GM19023 (cell line): ENCODE data around the gene MUC2.

Source experiments
- ATAC-seq: cut with Tn5 transposase; IDR thresholded peaks from one replicate; pipeline ENCODE4 v1.9.1; 2021; ENCODE audit warnings: mild to moderate bottlenecking, moderate library complexity; ENCODE audit not compliant: unreplicated experiment

Gene MUC2

DNA sequence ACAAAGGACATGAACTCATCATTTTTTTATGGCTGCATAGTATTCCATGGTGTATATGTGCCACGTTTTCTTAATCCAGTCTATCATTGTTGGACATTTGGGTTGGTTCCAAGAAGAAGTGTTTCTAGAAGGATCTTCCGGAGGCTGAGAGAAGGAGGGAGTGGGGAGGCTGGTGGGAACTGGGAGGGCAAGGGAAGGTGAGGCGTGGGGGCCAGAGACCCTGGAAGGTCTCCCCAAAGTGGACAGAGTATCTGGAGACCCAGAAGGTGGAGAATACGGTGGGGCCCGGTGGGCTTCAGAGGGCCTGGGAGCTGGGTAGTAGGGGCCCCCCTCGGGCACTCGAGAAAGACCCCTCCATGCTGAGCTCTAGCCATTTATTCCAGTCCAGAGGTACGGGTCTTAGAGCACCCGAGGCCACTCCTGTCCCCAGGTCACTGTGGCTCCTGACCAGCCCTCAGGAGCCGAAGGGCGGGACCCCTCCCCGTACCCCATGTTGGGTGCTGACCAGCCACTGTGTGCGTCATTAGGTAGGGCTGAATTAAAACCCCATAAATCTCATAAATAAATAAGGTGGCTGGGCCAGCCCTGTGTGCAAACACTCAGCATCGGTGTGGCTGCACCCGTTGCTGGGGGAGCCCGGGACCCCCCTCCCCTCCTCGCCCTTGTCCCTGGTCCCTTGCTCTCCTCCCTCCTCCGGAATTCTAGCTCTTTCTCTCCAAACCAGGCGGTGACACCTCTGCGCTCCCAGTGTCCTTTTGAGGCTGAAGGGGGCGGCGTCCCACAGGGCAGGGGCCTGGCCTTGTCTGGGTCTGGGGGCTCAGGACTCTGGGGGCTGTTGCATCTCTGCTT is 44.3 kb downstream of the MUC2 start:
- no peak for ATAC-seq

DNA sequence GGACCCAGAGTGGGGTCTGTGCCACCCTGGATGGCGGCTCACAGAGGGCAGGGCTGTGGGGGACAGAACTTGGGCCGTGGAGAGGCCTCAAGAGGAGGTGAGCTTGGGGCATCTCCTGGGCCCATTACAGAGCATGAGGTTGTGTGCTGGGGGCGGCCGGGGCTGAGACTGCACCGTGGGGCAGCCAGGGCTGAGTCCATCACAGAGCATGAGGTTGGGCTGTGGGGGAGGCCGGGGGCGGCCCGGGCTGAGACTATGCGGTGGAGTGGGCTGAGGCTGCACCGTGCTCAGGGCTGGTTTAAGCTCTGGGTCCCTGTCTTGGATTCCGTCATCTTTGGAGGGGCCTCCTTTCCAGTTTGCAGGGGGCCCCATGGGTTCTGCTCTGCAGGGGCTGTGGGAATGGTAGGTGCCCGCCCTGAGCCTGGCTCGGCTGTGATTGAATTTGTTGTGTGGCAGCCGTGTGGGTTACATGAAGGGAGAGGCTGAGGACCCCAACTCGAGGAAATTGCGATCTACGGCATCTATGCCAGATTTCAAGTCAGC is 45.0 kb downstream of the MUC2 start:
- no peak for ATAC-seq

DNA sequence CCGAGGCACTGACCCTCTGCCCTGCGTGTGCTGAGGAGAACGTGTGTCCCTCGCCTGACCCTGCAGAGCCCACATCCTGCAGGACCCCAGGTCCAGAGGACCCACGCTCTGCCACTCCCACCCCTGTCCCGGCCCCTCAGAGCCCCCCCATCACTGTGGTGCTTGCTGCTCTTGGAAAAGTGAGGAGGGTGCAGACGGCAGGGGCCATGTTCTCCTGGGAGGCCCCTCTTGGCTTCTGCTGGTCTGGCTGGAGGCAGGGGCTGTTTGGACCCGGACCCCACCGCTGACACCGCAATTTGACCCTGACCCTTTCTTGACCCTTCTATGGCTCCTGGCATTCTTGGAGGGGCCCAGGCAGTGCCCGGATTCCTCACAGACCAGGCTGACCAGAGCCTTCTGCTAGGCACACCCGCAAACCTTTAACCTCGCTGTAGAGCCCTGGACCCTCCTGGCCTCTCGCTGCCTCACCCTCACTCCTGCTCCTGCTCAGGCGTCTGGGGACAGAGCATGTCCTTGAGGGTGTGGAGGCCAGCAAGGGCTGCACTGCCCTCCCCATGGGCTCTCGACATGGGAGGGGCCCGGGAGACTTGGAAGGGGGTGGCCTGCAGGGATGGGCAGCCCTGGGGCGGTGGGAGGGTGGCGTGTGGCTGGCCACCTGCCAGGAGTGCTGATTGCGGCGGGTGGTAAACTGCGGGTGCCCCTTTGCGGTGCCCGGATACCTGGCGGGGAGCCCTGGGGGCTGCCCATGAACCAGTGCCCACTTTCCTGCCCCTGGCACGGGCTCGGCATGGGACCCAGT is 46.1 kb downstream of the MUC2 start:
- ATAC-seq: no peak

DNA sequence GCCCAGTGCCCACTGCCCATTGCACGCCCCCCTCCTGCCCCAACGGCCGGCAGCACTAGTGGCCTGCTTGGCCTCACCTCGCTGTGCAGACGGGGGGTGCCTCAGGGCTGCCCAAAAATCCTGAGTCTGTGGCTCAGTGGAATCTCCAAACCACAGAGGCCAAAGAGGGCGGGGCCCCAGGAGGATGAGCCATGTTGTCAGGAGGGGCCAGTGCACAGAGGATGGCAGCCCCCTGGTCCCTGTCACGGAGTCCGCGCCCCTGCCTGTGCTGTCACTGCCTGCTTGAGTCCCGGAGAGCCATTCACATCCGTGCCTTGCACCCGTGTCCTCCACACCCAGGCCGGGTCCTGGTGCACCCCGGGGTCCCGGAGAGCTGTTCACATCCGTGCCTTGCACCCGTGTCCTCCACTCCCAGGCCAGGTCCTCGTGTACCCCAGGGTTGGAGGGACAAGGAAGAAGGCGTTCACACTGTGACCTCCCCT is 46.7 kb downstream of the MUC2 start:
- no peak for ATAC-seq

DNA sequence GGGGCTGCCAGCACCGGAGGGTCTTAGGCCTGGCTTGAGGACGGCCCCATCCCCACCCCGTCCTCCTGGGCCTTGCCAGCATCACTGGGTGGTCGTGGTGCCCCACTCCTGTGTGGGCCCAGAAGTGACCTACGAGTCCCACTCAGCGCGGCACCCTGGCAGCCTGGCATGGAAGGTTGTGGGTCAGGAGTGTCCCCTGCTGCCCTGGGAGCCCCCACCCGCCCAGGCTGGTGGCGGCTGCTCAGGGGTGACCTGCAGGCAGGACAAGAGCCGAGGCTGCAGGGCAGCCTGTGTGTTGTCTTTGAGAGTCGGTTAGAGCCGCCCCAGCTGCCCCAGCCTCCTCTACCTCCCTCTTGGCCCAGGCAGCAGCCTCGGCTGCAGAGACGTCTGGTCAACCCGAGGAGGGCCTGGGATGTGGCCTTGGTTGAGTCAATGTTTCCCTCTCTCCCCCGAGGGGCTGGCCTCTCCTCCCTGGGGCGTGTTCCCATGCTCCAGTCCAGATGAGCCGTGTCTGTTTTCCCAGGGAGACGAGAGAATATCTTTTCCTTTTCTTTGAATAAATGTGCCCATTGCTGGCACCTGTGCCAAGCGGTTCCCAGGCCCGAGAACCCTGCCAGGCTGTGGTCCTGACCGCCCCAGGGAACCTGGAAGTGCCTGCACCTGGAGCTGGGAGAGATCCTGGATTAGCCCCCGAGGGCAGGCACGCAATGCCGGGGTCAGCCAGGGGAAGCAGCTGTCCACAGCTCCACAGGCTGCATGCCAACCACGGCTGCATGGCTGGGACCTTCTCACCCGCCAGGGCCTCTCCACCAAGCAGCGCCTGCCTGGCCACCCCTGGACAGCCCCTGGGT is 47.4 kb downstream of the MUC2 start:
- no peak for ATAC-seq

DNA sequence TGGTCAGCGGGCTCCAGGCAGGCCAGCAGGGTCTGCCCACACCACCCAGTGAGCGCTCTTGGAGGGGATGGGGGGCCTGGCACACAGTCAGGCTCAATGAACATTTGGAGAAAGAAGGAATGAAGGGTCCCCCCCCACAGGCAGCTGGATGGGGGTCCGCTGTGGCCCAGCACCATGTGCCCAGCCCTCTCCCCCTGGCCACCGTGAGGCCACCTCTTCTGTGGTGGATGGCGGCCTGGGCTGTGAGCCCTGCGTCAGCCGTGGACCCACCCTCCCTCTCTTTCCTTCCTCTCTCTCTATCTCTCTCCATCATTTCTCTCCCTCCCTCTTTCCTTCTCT is 48.0 kb downstream of the MUC2 start:
- no peak for ATAC-seq

DNA sequence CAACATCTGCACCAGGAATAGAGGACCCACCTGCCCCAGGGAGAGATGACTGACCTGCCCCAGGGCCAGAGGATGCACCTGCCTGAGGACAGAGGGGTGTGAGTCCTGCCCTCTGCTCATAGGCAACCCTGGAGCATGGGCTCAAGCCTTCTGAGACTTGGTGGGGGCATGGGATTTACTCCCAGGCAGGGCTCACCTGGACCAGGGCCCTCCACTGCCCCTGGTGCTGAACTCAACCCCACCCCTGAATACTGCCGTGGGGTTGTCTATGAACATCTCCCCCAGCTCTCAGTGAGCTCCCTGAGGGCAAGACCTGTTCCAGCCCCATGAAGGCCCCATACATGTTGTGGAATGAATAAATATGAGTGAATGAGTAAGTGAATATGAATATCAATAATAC is 49.3 kb downstream of the MUC2 start:
- ATAC-seq: no peak
